Measurements from ENCODE around the gene OR8J3. TPM values are rescaled to one million over a fixed set of nuclear protein-coding genes. Genes with fewer than 3 reads are reported as not detected.

Gene OR8J3
- total RNA-seq, 2 experiments from 2014 or later, result not detected

DNA sequence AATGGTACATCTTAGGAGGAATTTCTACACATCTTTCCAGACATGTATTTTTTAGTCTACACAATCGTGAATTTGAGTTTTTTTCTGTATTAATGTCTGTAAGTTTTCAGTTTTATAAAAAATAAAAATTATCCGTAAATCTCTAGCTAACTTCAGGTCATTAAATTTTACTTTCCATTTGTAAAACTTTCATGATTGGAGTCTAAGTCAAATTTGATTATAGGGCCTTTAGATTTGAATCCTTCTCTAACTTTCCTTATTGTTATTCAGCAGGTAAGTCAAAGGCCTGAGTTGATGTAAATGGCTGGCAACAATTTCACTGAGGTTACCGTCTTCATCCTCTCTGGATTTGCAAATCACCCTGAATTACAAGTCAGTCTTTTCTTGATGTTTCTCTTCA is 47.0 kb downstream of the OR8J3 start, which contains the start of gene OR8I2:
TSS of gene OR8I2 (plus strand) at position 301 of the 400 bp plus-strand sequence. CDS start at position 301, 0 bp downstream.
- Mint-ChIP-seq H3K4me1 (ENCODE audit: low read depth) (no peaks in the 10 kb centered on the region), H3K9me3 (ENCODE audit: insufficient read depth) (peaks cover 22% of the 10 kb centered on the region), H3K27ac (no peak within 1 kb of the TSS), H3K27me3 (ENCODE audit: low read depth) (no peaks in the 10 kb centered on the region), H3K4me3 (no peak within 1 kb of the TSS), H3K36me3 (ENCODE audit: low read depth) (no peaks in the 10 kb centered on the region)
- no peak for ATAC-seq
- DNase-seq, result no peak
- CTCF ChIA-PET, result no interaction called here
- POLR2A ChIA-PET, result no interaction called here

GRCh38 chr11:56089697-56090096 is 50.3 kb downstream of the OR8J3 start:
- Mint-ChIP-seq H3K9me3 (ENCODE audit: insufficient read depth) (peaks cover 17% of the 10 kb centered on the region), H3K27ac (no peak overlapping the region), H3K27me3 (ENCODE audit: low read depth) (no peaks in the 10 kb centered on the region), H3K36me3 (ENCODE audit: low read depth) (no peaks in the 10 kb centered on the region), H3K4me3 (no peak overlapping the region), H3K4me1 (ENCODE audit: low read depth) (no peaks in the 10 kb centered on the region)
- CTCF ChIA-PET, result no interaction called here
- no peak for ATAC-seq
- no peak for DNase-seq
- POLR2A ChIA-PET, result no interaction called here

Other genes starting within 250 kb of the OR8J3 start
- gene OR5W2, start 225.6 kb downstream of the OR8J3 start, total RNA-seq, result not detected
- not detected for gene OR5I1, start 203.8 kb downstream of the OR8J3 start, total RNA-seq
- gene OR10AG1, start 170.3 kb downstream of the OR8J3 start, total RNA-seq, result not detected
- not detected for gene OR5F1, start 145.6 kb downstream of the OR8J3 start, total RNA-seq
- gene OR5AS1, start 112.5 kb downstream of the OR8J3 start, total RNA-seq, result not detected
- gene OR8I2, start 46.9 kb downstream of the OR8J3 start, total RNA-seq, result not detected
- not detected for gene OR8H2, start 36.5 kb downstream of the OR8J3 start, total RNA-seq
- not detected for gene OR8H3, start 17.8 kb downstream of the OR8J3 start, total RNA-seq
- gene OR8K5, start 20.1 kb upstream of the OR8J3 start, total RNA-seq, result not detected
- not detected for gene OR5J2, start 36.4 kb upstream of the OR8J3 start, total RNA-seq
- not detected for gene OR5T2, start 94.1 kb upstream of the OR8J3 start, total RNA-seq
- gene OR5T3, start 112.1 kb upstream of the OR8J3 start, total RNA-seq, result not detected
- not detected for gene OR5T1, start 134.0 kb upstream of the OR8J3 start, total RNA-seq
- gene OR8H1, start 152.1 kb upstream of the OR8J3 start, total RNA-seq, result not detected
- not detected for gene OR8K3, start 174.9 kb upstream of the OR8J3 start, total RNA-seq
- gene OR8K1, start 205.8 kb upstream of the OR8J3 start, total RNA-seq, result not detected
- not detected for gene OR8J1, start 214.1 kb upstream of the OR8J3 start, total RNA-seq
- not detected for gene OR8U1, start 235.4 kb upstream of the OR8J3 start, total RNA-seq

All from activated CD8-positive, alpha-beta T cell treated with anti-CD3 and anti-CD28 coated beads, Interleukin-2, amount 10 ng/mL, durations not matched to agents 7 days and 5 days (primary cell).